ENCODE measurements around the gene ASIC1.

ASIC1 gene

DNA sequence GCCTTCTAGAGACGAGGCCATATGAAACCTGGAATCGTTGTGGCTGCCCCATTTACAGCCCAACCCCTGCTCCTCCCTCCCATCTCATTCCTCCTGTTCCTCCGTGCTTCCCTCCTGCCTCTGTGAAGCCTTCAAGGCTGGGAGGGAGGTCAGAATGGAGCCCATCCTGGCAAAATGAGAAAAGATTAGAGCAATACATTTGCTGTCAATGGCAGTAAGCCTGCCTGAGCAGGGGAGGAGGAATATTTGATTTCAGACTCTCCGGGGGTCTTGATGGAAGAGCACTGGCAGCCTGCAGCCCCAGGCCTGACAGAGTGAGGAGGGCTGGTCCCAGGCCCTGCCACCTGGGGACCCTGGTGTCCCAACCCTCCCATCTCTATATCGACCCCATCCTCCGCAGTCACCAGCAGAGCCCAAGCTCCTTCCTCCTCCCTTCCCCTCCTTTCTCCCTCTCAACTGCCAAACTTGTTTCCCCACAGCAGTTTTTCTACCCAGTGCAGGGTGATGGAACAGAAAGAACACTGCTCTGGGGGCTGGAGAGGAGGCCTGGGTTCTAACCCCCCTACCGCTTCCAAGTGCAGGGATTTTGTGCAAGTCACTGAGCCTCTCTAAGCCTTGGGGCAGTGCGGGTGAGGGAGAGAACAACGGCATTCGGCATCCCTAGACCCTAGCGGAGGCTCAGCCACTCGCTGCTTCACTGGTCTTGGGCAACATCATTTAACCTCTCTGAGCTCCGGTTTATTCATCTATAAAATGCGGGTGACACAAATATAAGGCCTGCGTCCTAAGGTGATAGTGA is 16.1 kb upstream of the ASIC1 start:
- no peak for DNase-seq

DNA sequence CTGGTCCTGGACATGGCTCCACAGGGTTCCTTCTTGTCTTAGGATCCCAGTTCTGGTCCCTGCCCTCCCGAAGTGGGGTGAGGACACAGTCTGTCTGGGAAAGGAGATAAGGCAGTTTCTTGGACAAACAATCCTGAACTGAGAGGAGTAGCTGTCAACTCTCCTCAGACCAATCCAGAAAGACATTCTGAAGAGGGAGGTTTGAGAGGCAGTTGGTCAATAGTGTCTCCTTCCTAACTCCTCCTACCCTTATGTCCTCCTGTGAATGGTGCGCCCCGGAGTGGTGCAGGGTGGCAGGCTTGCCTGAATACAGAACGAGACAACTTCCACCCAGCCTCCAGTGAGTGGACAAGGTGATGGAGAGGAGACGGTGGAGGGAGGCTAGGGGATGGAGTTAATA is 15.4 kb upstream of the ASIC1 start:
- no peak for DNase-seq

DNA sequence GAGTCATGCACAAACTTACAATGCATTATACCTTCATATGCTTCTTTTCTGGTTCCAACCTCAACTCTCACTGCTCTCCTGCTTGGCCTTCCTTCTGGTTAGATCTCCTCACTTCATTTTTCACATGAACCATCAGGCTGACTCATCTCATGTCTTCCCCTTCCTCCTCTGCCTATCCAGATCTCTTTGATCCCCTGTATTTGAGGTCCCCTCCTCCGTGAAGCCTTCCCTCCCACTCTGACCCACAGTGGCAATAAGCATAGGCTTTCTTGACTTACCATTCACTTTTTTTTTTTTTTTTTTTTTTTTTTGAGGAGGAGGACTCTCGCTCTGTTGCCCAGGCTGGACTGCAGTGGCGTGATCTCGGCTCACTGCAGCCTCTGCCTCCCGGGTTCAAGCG is 14.7 kb upstream of the ASIC1 start:
- no peak for DNase-seq

- no peak for DNase-seq
These were observed 14.1 kb upstream of the ASIC1 start for GRCh38 chr12:50043308-50043707.

DNA sequence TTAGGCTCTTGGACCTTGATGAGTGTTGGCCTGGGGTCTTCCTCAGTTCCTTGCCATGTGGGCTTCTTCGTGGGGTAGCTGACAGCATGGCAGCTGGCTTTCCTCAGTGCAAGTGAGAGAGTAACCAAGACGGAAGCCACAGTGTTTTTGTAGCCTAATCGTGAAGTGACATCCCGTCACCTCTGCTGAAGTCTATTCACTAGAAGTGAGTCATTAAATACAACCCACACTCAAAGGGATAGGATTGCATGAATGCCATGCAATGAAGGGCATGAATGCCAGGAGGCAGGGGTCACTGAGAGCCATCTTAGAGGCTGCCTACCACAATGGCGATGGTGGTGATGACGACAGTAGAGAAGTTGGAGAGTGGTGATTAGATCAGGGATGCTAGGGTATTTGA is 13.5 kb upstream of the ASIC1 start:
- peak in 1 of 2 donors; percentile 20 for DNase-seq

GRCh38 chr12:50047693-50048250 is 9.6 kb upstream of the ASIC1 start:
- no peak for DNase-seq

DNA sequence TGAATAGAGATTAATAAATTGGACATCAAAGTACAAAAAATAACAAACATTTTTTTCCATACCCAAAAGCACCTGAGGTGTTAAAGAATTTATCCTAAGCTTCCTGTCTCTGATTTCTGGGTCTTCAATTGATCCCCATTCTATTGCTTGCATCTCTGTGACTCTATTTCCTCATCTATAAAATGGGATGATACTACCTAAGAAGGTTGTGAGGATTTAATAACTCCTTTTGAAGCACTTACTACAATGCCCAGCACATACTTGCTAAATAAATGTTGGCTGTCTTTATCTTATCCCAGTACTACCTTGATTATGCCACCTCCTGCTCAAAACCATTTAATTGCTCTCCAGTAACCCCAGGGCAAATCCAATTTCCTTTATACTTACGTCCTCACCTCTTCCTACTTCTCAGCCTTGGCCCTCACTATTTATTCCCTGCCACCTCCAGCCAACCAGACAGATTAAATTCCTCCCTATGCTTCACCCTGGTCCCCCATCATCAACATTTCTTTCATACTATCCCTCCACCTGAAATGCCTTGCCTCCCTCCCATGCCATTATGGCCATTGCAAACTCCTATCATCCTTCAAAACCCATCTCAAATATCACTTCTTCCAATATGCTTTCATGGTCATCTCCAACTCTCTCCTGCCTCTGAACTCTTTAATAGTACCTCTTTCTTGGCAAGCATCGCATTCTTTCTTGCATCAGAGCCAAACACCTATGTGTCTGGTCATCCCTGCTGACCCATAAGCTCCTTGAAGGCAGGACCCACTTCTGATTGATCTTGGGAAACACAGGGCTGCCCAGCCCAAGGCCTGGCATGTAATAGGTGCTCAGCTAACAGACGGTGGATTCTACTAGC is 7.9 kb upstream of the ASIC1 start:
- DNase-seq, result no peak

GRCh38 chr12:50050119-50050385 is 7.3 kb upstream of the ASIC1 start:
- DNase-seq, result no peak

DNA sequence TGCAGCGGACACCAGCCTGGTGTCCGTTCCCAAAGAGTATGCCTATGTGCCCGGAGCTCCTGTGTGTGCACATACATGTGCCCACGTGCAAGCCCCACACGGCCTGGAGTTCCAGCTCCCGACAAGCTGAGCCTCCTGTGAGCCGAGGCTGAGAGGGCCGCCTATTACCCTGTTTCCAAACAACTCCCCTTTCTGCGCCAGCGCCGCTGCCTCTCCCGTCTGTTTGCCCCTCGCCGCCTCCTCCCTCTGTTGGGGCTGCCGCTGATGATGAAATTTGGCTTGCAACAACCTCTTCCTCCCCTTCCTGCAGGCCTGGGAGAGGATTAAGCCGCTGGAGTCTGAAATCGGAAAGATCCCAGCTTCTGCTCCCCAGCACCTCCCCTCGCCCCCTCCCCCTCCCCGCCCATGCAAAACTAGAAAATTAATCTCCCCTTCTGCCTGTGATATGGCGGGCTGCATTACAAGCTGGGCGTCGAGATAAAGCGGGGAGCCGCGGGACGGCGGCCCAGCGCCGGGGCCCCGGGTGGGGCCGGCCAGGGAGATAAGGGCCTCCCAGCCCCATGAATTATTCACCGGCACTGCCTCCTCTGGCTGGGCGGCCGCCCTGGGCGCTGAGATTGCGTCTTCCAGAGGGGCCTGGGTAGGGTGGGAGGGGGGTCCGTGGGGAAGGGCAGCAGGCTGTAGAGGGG is 6.8 kb upstream of the ASIC1 start:
- peak; percentile 75 to 78 for DNase-seq

DNA sequence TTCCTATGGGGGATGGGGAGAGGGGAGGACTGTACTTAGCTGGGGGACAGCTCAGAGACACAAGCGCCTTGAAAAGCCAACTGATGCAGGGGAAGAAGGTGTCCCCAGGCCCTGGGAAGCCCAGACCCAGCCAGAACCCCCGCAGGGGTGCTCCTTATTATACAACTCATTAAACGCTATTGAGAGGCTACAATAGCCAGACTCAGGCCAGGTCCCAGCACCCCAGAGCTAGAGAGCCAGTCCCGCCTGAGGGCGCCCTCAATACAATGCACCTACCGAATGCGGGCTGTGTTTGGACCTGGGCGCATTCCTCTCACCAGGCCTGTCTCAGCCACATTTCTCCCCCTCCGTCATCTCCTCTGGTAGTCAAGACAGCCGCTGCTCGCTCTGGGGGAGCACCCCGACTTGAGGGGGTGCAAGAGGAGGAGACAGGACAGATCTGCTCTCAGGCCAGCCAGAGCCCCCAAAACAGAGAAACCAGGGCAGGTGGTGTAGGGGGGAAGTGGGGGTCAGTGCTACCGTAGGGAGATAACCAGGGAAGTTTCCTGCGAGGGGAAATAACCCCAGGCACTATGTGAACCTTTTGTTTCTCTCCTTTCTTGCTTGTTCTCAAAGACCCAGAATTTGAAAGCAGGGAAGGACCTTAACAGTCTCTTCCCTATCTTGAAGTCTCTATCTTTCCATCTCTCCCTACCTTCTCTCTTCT is 6.1 kb upstream of the ASIC1 start:
- no peak for DNase-seq

GRCh38 chr12:50052544-50052943 is 4.9 kb upstream of the ASIC1 start:
- no peak for DNase-seq

DNA sequence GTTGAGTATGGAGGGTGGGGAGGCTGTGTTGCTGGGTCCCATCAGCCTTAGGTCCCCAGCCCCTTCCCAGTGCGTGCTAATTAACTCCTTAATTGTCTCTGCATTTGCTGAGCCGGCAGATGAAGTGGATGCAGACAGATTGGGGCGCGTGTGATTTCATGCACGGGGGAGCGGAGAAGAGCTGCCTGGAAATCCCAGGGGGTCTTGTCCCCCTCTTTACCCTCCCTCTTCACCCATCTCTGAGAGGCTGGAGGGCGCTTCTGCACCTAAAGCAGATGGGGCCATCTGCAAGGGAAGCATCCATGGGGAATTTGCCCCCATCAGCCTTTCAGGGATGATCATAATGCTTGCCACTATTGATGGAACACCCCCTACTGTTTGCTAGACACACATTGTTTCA is 4.4 kb upstream of the ASIC1 start:
- no peak for DNase-seq

- DNase-seq, result no peak
These were observed 3.8 kb upstream of the ASIC1 start for GRCh38 chr12:50053583-50053982.

- peak in 1 of 2 donors; percentile 69 for DNase-seq
These were observed 1.4 kb upstream of the ASIC1 start for GRCh38 chr12:50055831-50056638.

DNA sequence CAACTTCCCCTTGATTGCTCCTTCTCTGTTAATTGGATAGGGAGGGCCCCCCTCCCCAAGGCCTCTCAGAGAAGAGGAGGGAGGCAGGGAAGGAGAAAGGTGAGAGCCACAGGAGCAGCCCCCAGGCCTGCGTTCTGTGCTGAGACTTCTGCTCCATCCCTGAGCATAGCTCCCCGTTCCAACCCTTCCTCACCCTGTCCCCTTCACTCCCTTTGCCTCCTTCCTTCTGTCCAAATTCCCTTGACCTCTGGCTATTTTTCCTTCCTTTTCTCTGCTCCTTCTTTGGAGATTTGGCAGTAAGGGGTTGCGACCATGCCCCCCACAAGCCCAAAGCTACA is 788 bp upstream of the ASIC1 start:
- DNase-seq, result no peak

DNA sequence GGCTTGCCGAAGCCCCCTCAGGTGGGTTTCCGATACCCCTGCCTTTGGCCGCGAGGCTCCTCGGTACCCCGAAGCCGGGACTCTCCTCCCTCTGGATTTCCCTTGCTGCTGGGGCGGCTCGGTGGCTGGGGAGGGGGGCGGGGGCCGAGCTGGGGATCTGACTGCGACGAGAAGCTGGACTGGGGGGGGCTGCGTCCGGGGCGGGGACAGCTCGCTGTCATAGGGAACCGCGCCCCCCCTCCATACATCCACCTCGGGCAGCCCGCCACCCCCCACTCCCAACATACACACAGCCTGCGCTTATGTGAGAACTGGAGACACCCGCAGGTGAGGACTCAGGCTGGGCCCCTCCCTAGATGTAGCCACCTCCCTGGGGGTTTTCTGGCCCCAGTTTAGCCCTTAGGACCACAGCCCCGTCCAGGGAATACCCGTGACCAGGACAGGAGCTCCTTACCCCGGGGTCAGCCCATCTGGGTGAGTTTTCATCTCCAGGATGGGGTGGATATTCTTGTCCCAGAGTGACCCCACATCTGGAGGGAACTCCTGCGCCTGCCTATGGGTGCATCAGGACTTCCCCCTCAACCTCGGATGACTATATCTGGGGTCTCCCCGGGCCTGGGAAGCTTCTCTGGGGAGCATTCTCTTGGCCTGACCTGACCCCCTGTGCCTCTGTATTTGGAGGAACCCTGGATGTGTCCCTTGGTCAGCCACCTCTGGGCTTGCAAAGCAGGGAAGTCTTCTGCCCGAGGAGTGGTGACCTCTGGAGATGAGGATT is 687 bp downstream of the ASIC1 start:
- DNase-seq, result no peak

GRCh38 chr12:50058743-50059312 is 1.4 kb downstream of the ASIC1 start:
- DNase-seq, result no peak

DNA sequence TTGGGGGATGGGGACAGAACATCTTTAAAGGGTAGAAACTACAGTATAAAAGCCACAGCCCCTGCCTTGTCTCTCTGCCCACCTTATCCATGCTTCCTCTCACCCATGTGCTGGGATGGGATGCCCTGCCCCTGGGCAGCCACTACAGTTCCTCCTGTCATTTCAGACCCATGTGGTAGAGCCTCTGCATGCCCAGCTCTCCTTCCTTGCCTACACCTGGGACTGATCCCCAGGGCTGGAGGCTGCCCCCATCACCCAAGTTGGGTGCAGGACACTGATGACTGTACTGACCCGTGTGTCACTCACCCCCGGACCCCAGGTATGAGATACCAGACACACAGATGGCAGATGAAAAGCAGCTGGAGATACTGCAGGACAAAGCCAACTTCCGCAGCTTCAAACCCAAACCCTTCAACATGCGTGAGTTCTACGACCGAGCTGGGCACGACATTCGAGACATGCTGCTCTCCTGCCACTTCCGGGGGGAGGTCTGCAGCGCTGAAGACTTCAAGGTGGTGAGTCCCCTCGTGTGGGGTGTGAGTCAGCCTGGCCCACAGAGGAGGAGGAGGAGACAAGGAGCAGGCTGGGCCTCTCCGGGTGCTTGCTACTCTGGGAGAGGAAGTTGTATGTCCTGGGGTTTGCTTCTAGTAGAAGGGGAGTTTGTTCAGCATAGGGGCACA is 2.2 kb downstream of the ASIC1 start:
- peak; percentile 47 to 65 for DNase-seq

DNA sequence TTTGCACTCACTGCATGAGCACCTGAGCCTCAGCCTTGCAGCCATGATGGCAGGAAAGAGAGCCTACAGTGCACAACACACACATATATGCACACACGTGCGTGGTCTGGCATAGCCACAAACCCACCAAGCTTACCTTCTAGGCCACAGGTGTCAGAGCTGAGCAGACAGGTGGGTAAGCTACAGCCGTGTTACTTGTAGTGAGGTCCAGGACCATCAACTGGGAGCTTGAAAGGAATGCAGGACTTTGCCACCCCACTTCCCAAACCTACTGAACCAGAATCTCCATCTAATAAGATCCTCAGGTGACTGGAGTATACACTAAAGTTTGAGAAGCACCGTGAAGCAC is 2.7 kb downstream of the ASIC1 start:
- no peak for DNase-seq

DNA sequence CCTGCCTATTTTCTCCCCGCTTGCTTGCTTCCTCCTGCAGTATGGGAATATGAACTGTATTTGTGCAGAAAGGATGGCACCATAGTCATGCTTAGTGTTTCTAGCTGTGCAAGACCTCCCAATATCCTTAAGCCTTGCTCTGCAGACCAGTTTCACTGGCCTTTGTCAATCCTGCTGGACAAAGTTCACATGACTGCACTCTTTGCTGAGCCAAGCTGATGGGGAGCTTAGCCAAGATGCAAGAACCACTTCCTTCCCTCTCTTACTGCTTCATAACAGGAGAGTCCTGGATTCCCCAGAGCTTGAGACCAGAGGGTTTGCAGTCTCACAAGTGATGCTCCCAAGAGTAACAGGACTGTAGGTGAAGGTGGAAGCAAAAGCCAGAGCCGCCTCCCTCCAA is 3.8 kb downstream of the ASIC1 start:
- peak; percentile 47 to 57 for DNase-seq

Measured in inflammatory macrophage treated with lipopolysaccharide for 1 hour (primary cell).